WTC11 (cell line): Measurements from ENCODE around the gene CFAP57. TPM values are rescaled to one million over a fixed set of nuclear protein-coding genes. Genes with fewer than 3 reads are reported as not detected.
"Not testable (repeated sequence)": the region's sequence is repeated elsewhere in the genome, so short reads cannot be mapped to it uniquely, and the experiment has no call there.

Experiments used
- ATAC-seq: fragments of 200-7000 bp; cut with Tn5 transposase; 2 replicates; pipeline ENCODE4 v1.10.0; 2021; ENCODE audit warnings: mild to moderate bottlenecking, moderate library complexity
- CTCF ChIA-PET: fragments of 300-600 bp; sonication (Branson Sonifier 250); formaldehyde crosslinking; loops from one replicate; lab custom pipeline; 2021; ENCODE audit warnings: antibody characterized with exemption; lab: Charles Lee
- POLR2A ChIA-PET: fragments of 350-600 bp; sonication (Branson Sonifier 250); formaldehyde crosslinking; loops from one replicate; lab custom pipeline; 2021; ENCODE audit warnings: antibody characterized with exemption; lab: Charles Lee
- DNase-seq: peaks from one replicate; pipeline ENCODE4 v3.0.0; 2021; ENCODE audit warnings: low spot score
- H3K27ac Mint-ChIP-seq: 2 replicates; pipeline ENCODE4 v1.8.0; 2021; ENCODE audit warnings: mixed read lengths
- H3K27me3 Mint-ChIP-seq: 2 replicates; pipeline ENCODE4 v1.8.0; 2021; ENCODE audit warnings: low read depth, mild to moderate bottlenecking, moderate library complexity, mixed read lengths
- H3K36me3 Mint-ChIP-seq: 2 replicates; pipeline ENCODE4 v1.8.0; 2021; ENCODE audit warnings: mixed read lengths
- H3K4me1 Mint-ChIP-seq: 2 replicates; pipeline ENCODE4 v1.8.0; 2022; ENCODE audit warnings: mixed read lengths
- H3K4me3 Mint-ChIP-seq: 2 replicates; pipeline ENCODE4 v1.8.0; 2021; ENCODE audit warnings: mild to moderate bottlenecking, moderate library complexity, mixed read lengths
- H3K9me3 Mint-ChIP-seq: 2 replicates; pipeline ENCODE4 v1.8.0; 2021; ENCODE audit warnings: mixed read lengths
- CREB1 ChIP-seq: sonication (generic); formaldehyde crosslinking; IDR thresholded peaks from 2 replicates; pipeline ENCODE4 v1.8.0; 2023; ENCODE audit warnings: mild to moderate bottlenecking, missing genetic modification reagents
- CREM ChIP-seq: sonication (generic); formaldehyde crosslinking; IDR thresholded peaks from 2 replicates; pipeline ENCODE4 v1.8.1; 2022; ENCODE audit warnings: mild to moderate bottlenecking, missing genetic modification reagents, moderate library complexity
- GABPB1 ChIP-seq: sonication (generic); formaldehyde crosslinking; IDR thresholded peaks from 2 replicates; pipeline ENCODE4 v1.8.1; 2023; ENCODE audit warnings: mild to moderate bottlenecking, missing genetic modification reagents
- NFE2L1 ChIP-seq: sonication (generic); formaldehyde crosslinking; IDR thresholded peaks from 2 replicates; pipeline ENCODE4 v1.8.1; 2023; ENCODE audit warnings: missing genetic modification reagents
- PRRX2 ChIP-seq: fragments of 250-450 bp; sonication (Bioruptor Pico); IDR thresholded peaks from 2 replicates; pipeline ENCODE4 v1.8.0; 2021; ENCODE audit warnings: mild to moderate bottlenecking
- SMAD4 ChIP-seq: sonication (generic); formaldehyde crosslinking; IDR thresholded peaks from 2 replicates; pipeline ENCODE4 v1.8.0; 2022; ENCODE audit warnings: mild to moderate bottlenecking, missing genetic modification reagents
- ZBTB21 ChIP-seq: sonication (generic); formaldehyde crosslinking; IDR thresholded peaks from 2 replicates; pipeline ENCODE4 v1.8.1; 2023; ENCODE audit warnings: mild to moderate bottlenecking, missing genetic modification reagents, borderline replicate concordance
- total RNA-seq: library from RNA; stranded (reverse); gene quantifications from 3 replicates; pipeline ENCODE4 v1.2.3, GENCODE V29; 2021
- TF ChIP-seq, protein P1 (sequence below): fragments of 250-450 bp; sonication (Bioruptor Pico); conservative IDR thresholded peaks from 2 replicates; pipeline ENCODE4 v1.9.0; 2021; ENCODE audit warnings: mild to moderate bottlenecking
- TF ChIP-seq, protein P2 (sequence below): fragments of 250-450 bp; sonication (Bioruptor Pico); IDR thresholded peaks from 2 replicates; pipeline ENCODE4 v1.9.0; 2021; ENCODE audit warnings: mild to moderate bottlenecking
- TF ChIP-seq, protein P3 (sequence below): sonication (generic); formaldehyde crosslinking; IDR thresholded peaks from 2 replicates; pipeline ENCODE4 v1.8.1; 2022; ENCODE audit warnings: mild to moderate bottlenecking, missing genetic modification reagents, moderate library complexity, borderline replicate concordance
- TF ChIP-seq, protein P4 (sequence below): fragments of 250-450 bp; sonication (Bioruptor Pico); IDR thresholded peaks from 2 replicates; pipeline ENCODE4 v1.9.0; 2021; ENCODE audit warnings: moderate library complexity, mild to moderate bottlenecking, inconsistent platforms, borderline replicate concordance
- TF ChIP-seq, protein P5 (sequence below): sonication (generic); formaldehyde crosslinking; IDR thresholded peaks from 2 replicates; pipeline ENCODE4 v1.8.0; 2022; ENCODE audit warnings: mild to moderate bottlenecking, missing genetic modification reagents
- TF ChIP-seq, protein P6 (sequence below): sonication (generic); formaldehyde crosslinking; IDR thresholded peaks from 2 replicates; pipeline ENCODE4 v1.8.0; 2023; ENCODE audit warnings: missing genetic modification reagents, mild to moderate bottlenecking, borderline replicate concordance

The CFAP57 gene
- total RNA-seq, 1 experiment from 2014 or later = 0.42 TPM

DNA sequence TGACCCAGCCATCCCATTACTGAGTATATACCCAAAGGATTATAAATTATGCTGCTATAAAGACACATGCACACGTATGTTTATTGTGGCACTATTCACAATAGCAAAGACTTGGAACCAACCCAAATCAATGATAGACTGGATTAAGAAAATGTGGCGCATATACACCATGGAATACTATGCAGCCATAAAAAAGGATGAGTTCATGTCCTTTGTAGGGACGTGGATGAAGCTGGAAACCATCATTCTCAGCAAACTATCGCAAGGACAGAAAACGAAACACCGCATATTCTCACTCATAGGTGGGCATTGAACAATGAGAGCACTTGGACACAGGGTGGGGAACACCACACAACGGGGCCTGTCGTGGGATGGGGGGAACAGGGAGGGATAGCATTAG is 36.1 kb downstream of the CFAP57 start:
- H3K27me3 Mint-ChIP-seq, H3K9me3 Mint-ChIP-seq, CTCF ChIA-PET, DNase-seq, H3K4me3 Mint-ChIP-seq, POLR2A ChIA-PET, H3K36me3 Mint-ChIP-seq, ATAC-seq, H3K27ac Mint-ChIP-seq: not testable (repeated sequence)
- H3K4me1 Mint-ChIP-seq = peaks cover 19% of the 10 kb centered on the region

DNA sequence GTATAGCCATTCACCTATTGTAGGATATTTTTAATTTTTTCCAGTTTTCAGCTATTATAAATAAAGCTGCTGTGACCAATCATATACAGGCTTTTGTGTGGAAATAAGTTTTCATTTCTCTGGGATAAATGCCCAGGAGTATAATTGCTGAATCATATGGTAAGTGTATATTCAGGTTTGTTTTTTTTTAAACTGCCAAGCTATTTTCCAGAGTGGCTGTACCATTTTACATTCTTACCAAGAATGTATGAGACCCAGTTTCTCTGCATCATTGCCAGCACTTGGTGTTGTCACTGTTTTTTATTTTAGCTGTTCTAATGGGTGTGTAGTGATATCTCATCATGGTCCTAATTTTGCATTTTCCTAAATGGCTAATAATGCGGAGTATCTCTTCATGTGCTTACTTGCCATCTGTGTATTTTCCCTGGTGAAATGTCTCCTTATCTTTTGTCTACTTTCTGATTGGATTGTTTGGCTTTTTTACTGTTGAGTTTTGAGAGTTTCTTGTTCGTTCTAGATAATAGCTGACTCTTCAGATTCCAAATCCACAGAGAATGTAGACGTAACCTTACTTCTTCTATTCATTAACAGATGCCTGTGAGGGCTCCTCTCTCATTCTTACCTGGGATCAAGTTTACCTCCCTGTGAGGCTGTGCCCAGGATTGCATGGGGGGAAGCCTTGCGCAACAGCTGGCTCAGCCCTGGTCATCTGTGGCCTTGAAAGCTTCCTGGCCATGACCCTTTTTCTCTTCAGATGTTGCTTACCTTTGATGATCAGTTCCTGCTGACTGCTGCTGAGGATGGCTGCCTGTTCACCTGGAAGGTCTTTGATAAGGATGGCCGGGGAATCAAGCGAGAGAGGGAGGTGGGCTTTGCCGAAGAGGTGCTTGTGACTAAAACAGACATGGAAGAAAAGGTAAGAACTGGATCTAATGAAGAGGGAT is 42.6 kb downstream of the CFAP57 start:
- CTCF ChIA-PET = interaction anchor here (0.8 to 1.0 kb wide), 2 partner anchors 70 to 71 kb away, joined by 3 read pairs; partner anchors contain the start of gene C1orf210
- TF ChIP-seq GABPB1 (CRISPR knock-in tag) = peak; percentile 72
- no peak for TF ChIP-seq NFE2L1 (CRISPR knock-in tag)
- TF ChIP-seq ZBTB21 (CRISPR knock-in tag) = no peak
- TF ChIP-seq SMAD4 (CRISPR knock-in tag) = no peak
- no peaks in the 10 kb centered on the region for H3K9me3 Mint-ChIP-seq
- H3K4me1 Mint-ChIP-seq = peaks cover 7% of the 10 kb centered on the region
- ATAC-seq = no peak
- no peak for DNase-seq
- POLR2A ChIA-PET = no interaction called here
- no peak overlapping the region for H3K27ac Mint-ChIP-seq
- no peak overlapping the region for H3K4me3 Mint-ChIP-seq
- H3K27me3 Mint-ChIP-seq = no peaks in the 10 kb centered on the region; the same call in 1 of the 2 replicates
- no peaks in the 10 kb centered on the region for H3K36me3 Mint-ChIP-seq

DNA sequence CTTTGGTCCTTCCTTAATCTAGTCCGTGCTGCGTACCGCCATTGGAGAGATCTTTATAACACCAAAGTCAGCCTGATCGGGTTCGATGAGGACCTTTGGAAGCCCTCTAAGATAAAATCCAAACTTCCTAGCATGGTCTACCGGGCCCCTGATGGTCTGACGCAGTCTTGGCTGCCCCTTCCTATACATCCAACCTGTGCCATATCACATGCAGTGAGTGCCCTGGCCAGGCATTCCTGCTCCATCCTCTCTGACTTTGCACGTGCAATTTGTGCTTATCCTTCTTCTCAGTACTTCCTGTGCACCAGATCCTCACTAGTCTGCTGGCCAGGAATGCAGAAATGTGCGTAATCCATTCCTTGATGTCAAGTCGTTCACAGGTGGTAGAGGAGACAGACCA is 45.6 kb downstream of the CFAP57 start:
- ChIA-PET CTCF (no interaction called here), POLR2A (no interaction called here)
- no peak overlapping the region for H3K27ac Mint-ChIP-seq
- TF ChIP-seq, protein P1, sequence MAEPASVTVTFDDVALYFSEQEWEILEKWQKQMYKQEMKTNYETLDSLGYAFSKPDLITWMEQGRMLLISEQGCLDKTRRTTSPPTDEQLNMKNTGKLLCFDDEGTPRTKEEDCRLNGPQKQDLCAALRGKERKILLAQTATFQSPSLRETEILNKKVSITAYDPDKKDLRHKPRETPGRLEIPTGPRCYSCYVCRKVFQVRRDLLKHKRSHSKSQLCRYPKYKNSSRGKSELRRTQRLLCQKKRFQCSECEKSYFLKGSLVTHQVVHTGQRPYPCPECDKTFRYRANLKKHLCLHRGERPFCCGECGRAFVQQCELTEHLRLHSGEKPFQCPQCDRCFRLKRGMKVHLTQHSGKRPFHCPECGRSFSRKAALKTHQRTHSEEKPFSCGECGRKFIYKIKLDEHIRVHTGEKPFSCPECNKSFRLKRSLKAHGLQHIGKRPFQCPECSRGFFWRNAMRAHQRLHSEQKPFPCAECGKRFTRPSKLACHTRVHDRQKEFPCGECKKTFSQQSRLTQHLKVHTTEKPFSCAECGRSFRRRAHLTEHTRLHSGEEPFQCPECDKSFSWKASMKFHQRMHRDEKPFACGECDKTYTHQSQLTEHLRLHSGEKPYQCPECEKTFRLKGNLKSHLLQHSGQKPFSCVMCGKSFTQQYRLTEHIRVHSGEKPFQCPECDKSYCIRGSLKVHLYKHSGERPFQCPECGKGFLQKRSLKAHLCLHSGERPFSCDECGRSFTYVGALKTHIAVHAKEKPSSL (CRISPR knock-in tag) = no peak
- TF ChIP-seq, all 79 proteins: peak for 0
- ATAC-seq (no peak), DNase-seq (no peak)
- no peaks in the 10 kb centered on the region for H3K9me3 Mint-ChIP-seq
- H3K4me1 Mint-ChIP-seq = peaks cover 3% of the 10 kb centered on the region; the same call in 1 of the 2 replicates
- H3K36me3 Mint-ChIP-seq = no peaks in the 10 kb centered on the region
- no peak overlapping the region for H3K4me3 Mint-ChIP-seq
- no peaks in the 10 kb centered on the region; the same call in 1 of the 2 replicates for H3K27me3 Mint-ChIP-seq

DNA sequence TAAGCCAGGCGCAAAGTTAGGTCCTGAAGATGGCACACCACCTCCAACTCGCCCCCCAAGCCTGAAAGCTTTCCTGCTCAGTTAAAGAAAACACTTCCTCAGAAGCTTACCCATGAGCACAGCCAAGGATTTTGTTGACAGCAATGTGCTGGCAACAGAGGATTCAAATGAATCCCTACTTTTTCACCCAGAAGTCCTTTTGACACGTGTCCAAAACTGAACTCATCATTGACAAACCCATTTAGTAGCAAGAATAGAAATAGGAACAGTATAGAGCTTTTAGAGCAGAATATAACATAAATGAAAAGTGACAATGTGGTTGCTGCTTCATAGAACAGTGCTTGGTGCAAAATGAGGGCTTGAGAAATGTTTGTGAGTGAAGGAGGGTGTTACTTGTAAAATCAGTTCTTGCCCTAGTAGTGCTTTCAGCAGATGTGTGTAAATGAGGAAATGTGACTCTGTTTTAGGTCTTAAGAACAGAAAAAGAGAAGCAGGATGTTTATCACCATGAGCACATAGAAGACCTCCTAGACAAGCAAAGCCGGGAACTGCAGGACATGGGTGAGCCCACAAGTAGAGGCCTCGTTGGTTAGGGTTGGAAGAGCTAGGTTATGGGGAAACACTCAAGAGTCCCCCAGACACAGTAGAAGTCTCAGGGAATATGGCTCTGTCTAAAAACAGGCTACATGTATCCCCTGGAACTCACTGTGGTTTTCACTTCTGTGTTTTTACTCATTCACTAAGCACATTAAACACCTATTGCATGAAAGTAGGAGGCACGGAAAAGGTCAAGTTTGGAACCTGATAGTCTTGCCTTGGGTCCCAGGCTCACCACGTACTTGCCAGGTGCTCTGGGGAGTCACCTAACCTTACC is 49.0 kb downstream of the CFAP57 start:
- H3K36me3 Mint-ChIP-seq = no peaks in the 10 kb centered on the region
- no peak for ATAC-seq
- H3K27ac Mint-ChIP-seq = no peak overlapping the region
- H3K4me3 Mint-ChIP-seq = no peak overlapping the region
- ChIA-PET CTCF (interaction anchor here (0.6 to 1.5 kb wide), 2 partner anchors 308 to 432 kb away, joined by 4 read pairs; no protein-coding TSS in a partner anchor), POLR2A (no interaction called here)
- no peaks in the 10 kb centered on the region for H3K4me1 Mint-ChIP-seq
- DNase-seq = no peak
- no peaks in the 10 kb centered on the region for H3K9me3 Mint-ChIP-seq
- no peaks in the 10 kb centered on the region for H3K27me3 Mint-ChIP-seq
- TF ChIP-seq, protein P2, sequence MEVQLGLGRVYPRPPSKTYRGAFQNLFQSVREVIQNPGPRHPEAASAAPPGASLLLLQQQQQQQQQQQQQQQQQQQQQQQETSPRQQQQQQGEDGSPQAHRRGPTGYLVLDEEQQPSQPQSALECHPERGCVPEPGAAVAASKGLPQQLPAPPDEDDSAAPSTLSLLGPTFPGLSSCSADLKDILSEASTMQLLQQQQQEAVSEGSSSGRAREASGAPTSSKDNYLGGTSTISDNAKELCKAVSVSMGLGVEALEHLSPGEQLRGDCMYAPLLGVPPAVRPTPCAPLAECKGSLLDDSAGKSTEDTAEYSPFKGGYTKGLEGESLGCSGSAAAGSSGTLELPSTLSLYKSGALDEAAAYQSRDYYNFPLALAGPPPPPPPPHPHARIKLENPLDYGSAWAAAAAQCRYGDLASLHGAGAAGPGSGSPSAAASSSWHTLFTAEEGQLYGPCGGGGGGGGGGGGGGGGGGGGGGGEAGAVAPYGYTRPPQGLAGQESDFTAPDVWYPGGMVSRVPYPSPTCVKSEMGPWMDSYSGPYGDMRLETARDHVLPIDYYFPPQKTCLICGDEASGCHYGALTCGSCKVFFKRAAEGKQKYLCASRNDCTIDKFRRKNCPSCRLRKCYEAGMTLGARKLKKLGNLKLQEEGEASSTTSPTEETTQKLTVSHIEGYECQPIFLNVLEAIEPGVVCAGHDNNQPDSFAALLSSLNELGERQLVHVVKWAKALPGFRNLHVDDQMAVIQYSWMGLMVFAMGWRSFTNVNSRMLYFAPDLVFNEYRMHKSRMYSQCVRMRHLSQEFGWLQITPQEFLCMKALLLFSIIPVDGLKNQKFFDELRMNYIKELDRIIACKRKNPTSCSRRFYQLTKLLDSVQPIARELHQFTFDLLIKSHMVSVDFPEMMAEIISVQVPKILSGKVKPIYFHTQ (CRISPR knock-in tag) = no peak
- TF ChIP-seq, protein P3, sequence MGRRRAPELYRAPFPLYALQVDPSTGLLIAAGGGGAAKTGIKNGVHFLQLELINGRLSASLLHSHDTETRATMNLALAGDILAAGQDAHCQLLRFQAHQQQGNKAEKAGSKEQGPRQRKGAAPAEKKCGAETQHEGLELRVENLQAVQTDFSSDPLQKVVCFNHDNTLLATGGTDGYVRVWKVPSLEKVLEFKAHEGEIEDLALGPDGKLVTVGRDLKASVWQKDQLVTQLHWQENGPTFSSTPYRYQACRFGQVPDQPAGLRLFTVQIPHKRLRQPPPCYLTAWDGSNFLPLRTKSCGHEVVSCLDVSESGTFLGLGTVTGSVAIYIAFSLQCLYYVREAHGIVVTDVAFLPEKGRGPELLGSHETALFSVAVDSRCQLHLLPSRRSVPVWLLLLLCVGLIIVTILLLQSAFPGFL = no peak
- TF ChIP-seq, protein P4, sequence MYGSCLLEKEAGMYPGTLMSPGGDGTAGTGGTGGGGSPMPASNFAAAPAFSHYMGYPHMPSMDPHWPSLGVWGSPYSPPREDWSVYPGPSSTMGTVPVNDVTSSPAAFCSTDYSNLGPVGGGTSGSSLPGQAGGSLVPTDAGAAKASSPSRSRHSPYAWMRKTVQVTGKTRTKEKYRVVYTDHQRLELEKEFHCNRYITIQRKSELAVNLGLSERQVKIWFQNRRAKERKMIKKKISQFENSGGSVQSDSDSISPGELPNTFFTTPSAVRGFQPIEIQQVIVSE (CRISPR knock-in tag) = no peak
- TF ChIP-seq CREB1 (CRISPR knock-in tag) (no peak), CREM (CRISPR knock-in tag) (no peak), PRRX2 (CRISPR knock-in tag) (no peak)
- TF ChIP-seq, protein P5, sequence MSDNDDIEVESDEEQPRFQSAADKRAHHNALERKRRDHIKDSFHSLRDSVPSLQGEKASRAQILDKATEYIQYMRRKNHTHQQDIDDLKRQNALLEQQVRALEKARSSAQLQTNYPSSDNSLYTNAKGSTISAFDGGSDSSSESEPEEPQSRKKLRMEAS (CRISPR knock-in tag) = no peak
- TF ChIP-seq, protein P6, sequence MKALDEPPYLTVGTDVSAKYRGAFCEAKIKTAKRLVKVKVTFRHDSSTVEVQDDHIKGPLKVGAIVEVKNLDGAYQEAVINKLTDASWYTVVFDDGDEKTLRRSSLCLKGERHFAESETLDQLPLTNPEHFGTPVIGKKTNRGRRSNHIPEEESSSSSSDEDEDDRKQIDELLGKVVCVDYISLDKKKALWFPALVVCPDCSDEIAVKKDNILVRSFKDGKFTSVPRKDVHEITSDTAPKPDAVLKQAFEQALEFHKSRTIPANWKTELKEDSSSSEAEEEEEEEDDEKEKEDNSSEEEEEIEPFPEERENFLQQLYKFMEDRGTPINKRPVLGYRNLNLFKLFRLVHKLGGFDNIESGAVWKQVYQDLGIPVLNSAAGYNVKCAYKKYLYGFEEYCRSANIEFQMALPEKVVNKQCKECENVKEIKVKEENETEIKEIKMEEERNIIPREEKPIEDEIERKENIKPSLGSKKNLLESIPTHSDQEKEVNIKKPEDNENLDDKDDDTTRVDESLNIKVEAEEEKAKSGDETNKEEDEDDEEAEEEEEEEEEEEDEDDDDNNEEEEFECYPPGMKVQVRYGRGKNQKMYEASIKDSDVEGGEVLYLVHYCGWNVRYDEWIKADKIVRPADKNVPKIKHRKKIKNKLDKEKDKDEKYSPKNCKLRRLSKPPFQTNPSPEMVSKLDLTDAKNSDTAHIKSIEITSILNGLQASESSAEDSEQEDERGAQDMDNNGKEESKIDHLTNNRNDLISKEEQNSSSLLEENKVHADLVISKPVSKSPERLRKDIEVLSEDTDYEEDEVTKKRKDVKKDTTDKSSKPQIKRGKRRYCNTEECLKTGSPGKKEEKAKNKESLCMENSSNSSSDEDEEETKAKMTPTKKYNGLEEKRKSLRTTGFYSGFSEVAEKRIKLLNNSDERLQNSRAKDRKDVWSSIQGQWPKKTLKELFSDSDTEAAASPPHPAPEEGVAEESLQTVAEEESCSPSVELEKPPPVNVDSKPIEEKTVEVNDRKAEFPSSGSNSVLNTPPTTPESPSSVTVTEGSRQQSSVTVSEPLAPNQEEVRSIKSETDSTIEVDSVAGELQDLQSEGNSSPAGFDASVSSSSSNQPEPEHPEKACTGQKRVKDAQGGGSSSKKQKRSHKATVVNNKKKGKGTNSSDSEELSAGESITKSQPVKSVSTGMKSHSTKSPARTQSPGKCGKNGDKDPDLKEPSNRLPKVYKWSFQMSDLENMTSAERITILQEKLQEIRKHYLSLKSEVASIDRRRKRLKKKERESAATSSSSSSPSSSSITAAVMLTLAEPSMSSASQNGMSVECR = no peak
